ENCODE data around the gene FOXL1.

DNA sequence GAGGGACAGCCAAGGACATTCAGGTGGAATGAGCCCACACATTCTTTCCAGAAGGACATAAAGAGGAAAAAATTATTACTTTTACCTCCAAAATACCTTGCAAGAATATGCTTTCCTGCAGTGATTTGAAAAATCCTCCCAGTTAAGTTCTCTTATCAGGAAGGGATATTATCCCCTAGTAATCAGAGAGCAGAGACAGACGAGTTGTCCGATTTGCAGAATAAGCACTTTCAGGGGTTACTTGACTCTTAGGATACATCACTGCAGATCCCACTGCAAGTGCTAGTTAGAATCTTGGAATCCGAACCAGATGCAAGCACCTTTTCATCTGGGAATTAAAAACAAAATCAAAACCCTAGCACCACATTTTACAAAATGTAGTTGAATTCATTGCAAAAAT lies 33.6 kb downstream of the FOXL1 start:
- TF ChIP-seq, protein P1, sequence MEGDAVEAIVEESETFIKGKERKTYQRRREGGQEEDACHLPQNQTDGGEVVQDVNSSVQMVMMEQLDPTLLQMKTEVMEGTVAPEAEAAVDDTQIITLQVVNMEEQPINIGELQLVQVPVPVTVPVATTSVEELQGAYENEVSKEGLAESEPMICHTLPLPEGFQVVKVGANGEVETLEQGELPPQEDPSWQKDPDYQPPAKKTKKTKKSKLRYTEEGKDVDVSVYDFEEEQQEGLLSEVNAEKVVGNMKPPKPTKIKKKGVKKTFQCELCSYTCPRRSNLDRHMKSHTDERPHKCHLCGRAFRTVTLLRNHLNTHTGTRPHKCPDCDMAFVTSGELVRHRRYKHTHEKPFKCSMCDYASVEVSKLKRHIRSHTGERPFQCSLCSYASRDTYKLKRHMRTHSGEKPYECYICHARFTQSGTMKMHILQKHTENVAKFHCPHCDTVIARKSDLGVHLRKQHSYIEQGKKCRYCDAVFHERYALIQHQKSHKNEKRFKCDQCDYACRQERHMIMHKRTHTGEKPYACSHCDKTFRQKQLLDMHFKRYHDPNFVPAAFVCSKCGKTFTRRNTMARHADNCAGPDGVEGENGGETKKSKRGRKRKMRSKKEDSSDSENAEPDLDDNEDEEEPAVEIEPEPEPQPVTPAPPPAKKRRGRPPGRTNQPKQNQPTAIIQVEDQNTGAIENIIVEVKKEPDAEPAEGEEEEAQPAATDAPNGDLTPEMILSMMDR (IDR thresholded peaks at IDR 0.05) = no peak
- TF ChIP-seq POLR2AphosphoS5 (IDR thresholded peaks at IDR 0.05; ENCODE audit: insufficient read depth in 1 of 2, low read depth in 1 of 2) (no peak), POLR2A (IDR thresholded peaks at IDR 0.05) (no peak)
